Fibroblast of peridontal ligament (primary cell): ENCODE data around the gene GPC3.
A peak's percentile ranks its signal among the peaks of the same experiment; 100 is the strongest.

ENCODE experiments used
- DNase-seq: peaks from one replicate; pipeline ENCODE4 v3.0.0-alpha.2; 2010; ENCODE audit errors: extremely low read depth

The GPC3 gene

GRCh38 chrX:133514486-133514885, 470.9 kb downstream of the GPC3 start:
- DNase-seq = no peak

- DNase-seq = no peak
These were observed 472.3 kb downstream of the GPC3 start for GRCh38 chrX:133513123-133513522.

GRCh38 chrX:133511041-133511440, 474.4 kb downstream of the GPC3 start:
- DNase-seq = no peak

- no peak for DNase-seq
These were observed 488.0 kb downstream of the GPC3 start for GRCh38 chrX:133497356-133497755.

GRCh38 chrX:133495464-133496391, 489.7 kb downstream of the GPC3 start:
- DNase-seq = peak; percentile 83

- peak; percentile 27 for DNase-seq
These were observed 492.0 kb downstream of the GPC3 start for GRCh38 chrX:133493366-133493765.

GRCh38 chrX:133490955-133491354, 494.4 kb downstream of the GPC3 start:
- no peak for DNase-seq
